ENCODE measurements around the gene ASB10.

The ASB10 gene

DNA sequence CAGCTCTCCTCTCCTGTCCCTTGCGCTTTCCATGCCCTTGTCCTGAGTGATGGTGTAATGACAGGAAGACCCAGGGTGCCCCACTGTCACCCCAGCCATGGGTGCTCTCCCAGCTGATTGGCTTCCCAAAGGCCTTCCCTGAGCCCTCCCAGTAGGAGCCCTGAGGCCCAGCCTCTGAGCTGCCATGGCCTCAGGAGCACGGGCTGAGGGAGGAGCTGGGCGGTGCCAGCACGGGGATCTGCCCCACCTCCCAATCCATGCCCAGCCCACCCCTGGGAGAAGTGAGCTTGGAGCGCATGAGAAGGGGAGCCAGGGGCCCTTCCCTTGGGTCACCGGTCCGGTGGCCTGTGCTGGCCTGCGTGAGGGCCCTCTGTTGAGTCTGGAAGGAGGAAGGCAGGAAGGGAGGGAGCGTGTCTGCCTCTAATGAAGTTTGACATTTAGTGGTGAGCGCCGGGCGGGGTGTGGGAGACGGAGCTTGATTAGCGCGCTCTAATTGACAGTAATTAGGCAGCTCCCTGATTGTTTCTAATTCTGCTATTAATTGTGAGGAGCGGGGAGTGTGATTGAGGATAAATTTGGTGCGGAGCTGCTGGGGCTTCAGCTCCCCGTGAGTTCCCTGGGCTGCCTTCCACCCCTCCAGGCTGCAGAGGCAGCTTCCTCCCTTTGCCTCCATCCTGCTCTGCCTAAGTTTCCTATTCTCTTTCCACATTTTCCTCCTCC, 47.8 kb downstream of the ASB10 start:
- H3K4me1 ChIP-seq (ENCODE audit: control insufficient read depth, insufficient read depth, low read length): no peaks in the 10 kb centered on the region
- H3K27me3 ChIP-seq (replicated peaks; ENCODE audit: control insufficient read depth, insufficient read depth, low read length): no peaks in the 10 kb centered on the region
- H3K9me3 ChIP-seq (ENCODE audit: control insufficient read depth, low read length): no peaks in the 10 kb centered on the region
- no peak for DNase-seq (ENCODE audit: low read depth)
- H3K9ac ChIP-seq (ENCODE audit: low read length): no peak overlapping the region
- H3K36me3 ChIP-seq (ENCODE audit: control insufficient read depth, insufficient read depth, low read length, severe bottlenecking): peaks cover 82% of the 10 kb centered on the region
- H3K4me3 ChIP-seq (ENCODE audit: low read length): no peak overlapping the region

DNA sequence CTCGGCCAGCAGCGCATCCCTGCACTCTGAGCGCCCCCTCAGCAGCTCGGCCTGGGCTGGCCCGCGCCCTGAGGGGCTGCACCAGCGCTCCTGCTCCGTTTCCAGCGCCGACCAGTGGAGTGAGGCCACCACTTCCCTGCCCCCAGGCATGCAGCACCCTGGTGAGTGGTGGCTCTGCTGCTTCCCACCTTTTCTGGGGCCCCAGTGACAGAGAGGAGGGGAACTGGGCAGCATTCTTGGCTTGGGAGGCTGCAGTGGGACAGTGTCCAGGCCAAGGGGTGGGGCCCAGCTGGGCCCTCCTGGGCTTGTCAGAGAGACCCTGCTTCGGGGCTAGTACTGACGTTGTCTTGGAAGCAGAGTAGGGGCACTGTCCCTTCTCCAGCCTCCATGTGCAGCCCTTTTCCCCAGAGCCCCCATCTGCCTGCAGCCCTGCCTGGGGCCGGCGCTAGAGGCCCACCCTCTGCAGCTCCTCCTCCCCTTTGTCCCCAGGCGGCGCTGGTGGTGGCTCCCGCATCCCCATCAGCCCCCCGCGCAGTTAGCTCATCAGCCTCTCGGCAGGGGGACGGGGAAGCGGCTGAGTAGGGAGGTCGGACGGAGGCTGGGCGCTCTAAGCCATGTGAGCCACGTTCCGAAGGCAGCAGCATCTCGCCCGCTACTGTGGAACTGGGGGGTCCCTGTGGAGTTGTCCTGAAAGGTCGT, 48.7 kb downstream of the ASB10 start:
- no peak overlapping the region for H3K4me3 ChIP-seq (ENCODE audit: low read length)
- H3K9ac ChIP-seq (ENCODE audit: low read length): no peak overlapping the region
- peaks cover 82% of the 10 kb centered on the region for H3K36me3 ChIP-seq (ENCODE audit: control insufficient read depth, insufficient read depth, low read length, severe bottlenecking)
- no peaks in the 10 kb centered on the region for H3K9me3 ChIP-seq (ENCODE audit: control insufficient read depth, low read length)
- H3K4me1 ChIP-seq (ENCODE audit: control insufficient read depth, insufficient read depth, low read length): no peaks in the 10 kb centered on the region
- DNase-seq (ENCODE audit: low read depth): no peak
- no peaks in the 10 kb centered on the region for H3K27me3 ChIP-seq (replicated peaks; ENCODE audit: control insufficient read depth, insufficient read depth, low read length)

DNA sequence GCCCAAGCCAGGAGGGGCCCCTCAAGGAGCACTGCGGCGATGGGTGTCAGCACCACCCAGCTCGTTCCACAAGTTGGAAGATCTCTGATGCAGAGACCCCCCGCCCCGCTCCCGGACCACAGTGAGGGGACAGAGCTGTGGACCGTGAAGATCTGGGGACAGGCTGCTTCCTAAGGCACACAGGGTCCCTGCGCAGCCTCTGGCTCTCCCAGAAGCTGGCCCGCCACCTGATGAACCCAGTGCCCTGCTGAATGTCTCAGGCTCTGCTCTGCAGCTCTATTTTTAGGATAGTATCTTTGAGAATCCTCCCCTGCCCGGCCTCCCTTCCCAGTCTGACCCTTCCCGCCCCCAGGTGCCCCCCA, 49.3 kb downstream of the ASB10 start:
- Histone ChIP-seq H3K4me3 (ENCODE audit: low read length) (no peak overlapping the region), H3K36me3 (ENCODE audit: control insufficient read depth, insufficient read depth, low read length, severe bottlenecking) (peaks cover 77% of the 10 kb centered on the region), H3K9ac (ENCODE audit: low read length) (no peak overlapping the region), H3K27me3 (replicated peaks; ENCODE audit: control insufficient read depth, insufficient read depth, low read length) (no peaks in the 10 kb centered on the region), H3K9me3 (ENCODE audit: control insufficient read depth, low read length) (no peaks in the 10 kb centered on the region), H3K4me1 (ENCODE audit: control insufficient read depth, insufficient read depth, low read length) (no peaks in the 10 kb centered on the region)
- DNase-seq (ENCODE audit: low read depth): no peak

DNA sequence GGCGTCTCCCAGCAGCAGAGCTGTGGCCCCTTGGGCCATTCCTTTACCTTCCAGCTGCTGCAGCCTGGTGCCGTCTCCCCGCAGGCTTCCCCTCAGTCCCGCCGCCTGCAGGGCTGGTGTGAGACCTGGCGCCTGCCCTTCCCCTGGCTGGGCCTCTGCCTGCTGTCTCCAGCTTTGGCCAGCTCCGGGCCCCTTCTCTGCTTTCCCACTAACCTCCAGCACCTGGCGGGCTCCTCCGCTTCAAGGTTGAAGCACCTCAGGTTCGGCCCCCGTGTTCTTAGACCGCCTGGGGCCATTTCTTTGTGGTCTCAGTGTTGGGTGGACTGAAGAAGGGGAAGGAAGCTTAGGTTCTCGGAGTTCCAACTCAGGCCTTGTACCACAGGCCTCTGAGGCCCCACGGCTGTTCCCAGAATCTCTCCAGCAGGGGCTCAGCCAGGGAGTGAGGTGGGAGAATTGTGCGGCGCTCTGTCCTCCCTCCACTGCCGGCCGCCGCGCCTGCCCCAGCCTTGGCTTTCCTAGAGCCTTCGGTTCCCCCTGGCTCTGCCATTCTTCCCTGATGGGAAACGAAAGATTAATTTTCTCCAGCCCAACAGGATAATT, 49.9 kb downstream of the ASB10 start:
- Histone ChIP-seq H3K4me3 (ENCODE audit: low read length) (no peak overlapping the region), H3K36me3 (ENCODE audit: control insufficient read depth, insufficient read depth, low read length, severe bottlenecking) (peaks cover 74% of the 10 kb centered on the region), H3K9ac (ENCODE audit: low read length) (no peak overlapping the region), H3K27me3 (replicated peaks; ENCODE audit: control insufficient read depth, insufficient read depth, low read length) (no peaks in the 10 kb centered on the region), H3K9me3 (ENCODE audit: control insufficient read depth, low read length) (no peaks in the 10 kb centered on the region), H3K4me1 (ENCODE audit: control insufficient read depth, insufficient read depth, low read length) (no peaks in the 10 kb centered on the region)
- no peak for DNase-seq (ENCODE audit: low read depth)

DNA sequence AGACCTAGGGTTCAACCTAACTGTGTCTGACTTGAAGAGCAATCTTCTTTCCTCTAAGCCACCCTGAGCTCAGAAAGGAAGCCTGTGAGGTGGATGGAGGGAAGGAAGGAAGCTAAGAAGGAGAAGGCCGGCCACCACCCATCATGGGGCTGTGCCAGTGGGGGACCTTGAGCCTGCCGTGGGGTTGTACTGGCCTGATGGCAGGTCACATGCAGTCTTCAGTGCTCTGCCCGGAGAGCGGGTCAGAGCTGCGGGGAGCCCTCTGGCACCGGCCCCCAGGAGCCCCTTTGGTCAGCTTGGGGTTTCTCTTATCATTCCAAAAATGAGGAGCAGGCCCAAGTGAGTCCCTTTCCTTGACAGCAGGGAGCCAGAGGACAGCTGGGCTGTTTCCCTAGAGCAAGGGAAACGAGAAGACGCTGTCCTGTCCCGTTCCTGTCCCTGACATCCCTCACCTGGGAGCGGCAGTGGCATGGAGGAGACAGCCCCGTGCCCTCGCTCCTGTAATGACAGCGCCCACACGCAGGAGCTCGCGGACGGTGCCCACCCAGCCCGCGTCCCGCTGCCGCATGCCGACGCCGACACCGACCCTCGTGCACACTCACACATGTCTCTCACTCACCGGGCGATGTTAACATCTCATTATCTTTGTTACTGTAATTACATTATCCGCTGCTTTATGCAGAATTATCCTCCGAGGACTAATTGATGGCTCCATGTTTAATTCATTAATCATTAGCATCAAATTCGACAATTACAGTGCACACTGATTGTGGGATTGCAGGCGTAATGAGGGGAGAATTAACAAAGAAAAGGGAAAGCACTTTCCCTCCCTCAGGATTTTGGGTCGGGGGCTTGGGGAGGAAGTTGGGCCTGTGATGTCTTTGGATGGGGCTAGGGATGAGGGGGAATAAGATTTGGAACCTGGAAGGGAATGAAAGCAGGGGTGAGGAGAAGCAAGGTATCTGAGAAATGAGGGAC, 50.9 kb downstream of the ASB10 start:
- no peak for DNase-seq (ENCODE audit: low read depth)
- peaks cover 71% of the 10 kb centered on the region for H3K36me3 ChIP-seq (ENCODE audit: control insufficient read depth, insufficient read depth, low read length, severe bottlenecking)
- no peaks in the 10 kb centered on the region for H3K27me3 ChIP-seq (replicated peaks; ENCODE audit: control insufficient read depth, insufficient read depth, low read length)
- no peak overlapping the region for H3K9ac ChIP-seq (ENCODE audit: low read length)
- H3K4me1 ChIP-seq (ENCODE audit: control insufficient read depth, insufficient read depth, low read length): no peaks in the 10 kb centered on the region
- no peak overlapping the region for H3K4me3 ChIP-seq (ENCODE audit: low read length)
- no peaks in the 10 kb centered on the region for H3K9me3 ChIP-seq (ENCODE audit: control insufficient read depth, low read length)

DNA sequence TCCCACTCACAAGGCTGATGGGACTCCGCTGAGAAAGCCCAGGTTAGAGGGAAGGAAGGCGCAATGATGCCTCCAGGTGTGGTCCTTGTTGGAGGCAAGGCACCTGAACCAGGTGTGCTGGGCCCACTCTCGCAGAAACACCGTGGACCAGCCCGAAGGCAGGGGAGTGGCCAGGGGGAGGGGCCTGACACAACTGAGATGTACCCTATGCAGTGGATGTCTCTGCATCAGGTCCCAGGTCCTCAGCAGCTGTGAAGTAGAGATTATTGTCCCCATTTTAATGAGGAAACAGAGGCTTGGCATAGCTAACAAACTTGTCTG, 51.6 kb downstream of the ASB10 start:
- H3K9me3 ChIP-seq (ENCODE audit: control insufficient read depth, low read length): no peaks in the 10 kb centered on the region
- H3K4me3 ChIP-seq (ENCODE audit: low read length): no peak overlapping the region
- H3K4me1 ChIP-seq (ENCODE audit: control insufficient read depth, insufficient read depth, low read length): no peaks in the 10 kb centered on the region
- H3K36me3 ChIP-seq (ENCODE audit: control insufficient read depth, insufficient read depth, low read length, severe bottlenecking): peaks cover 69% of the 10 kb centered on the region
- no peak overlapping the region for H3K9ac ChIP-seq (ENCODE audit: low read length)
- no peak for DNase-seq (ENCODE audit: low read depth)
- no peaks in the 10 kb centered on the region for H3K27me3 ChIP-seq (replicated peaks; ENCODE audit: control insufficient read depth, insufficient read depth, low read length)

DNA sequence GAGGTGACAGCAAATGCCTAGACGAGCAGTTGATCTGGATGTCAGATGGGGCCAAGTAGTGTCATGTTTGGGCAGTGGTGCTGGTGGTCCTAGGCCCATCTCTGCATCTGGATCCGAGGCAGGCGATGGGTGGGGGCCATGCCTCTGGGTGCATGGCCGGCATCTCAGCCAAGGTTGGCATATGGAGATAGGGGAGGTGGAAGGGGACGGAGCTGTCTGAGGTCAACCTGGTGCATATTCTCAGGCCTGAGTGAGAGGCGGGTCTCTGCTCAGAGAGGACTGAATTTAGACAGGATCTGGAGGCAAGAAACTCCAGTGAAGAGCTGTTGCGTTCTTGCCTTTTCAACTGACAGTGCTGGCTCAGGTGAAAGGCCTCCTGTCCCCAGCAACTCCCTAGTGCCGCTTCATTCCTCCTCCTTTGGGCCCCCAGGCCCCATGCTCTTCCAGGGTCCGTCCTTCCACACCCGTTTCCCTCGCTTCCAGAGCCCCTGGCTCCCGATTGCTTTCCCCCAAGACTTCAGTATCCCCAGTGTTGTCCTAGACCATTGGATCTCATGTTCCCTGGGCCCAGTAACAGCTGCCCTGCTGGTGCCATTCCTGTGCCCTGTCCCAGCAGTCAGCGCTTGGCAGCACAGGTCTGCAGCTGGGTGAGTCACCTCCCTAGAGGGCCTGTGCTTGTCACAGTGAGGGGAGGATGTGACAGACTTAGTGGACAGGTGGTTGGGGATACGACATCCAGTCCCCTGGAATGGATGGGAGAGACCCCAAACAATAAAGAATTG, 52.1 kb downstream of the ASB10 start:
- H3K4me1 ChIP-seq (ENCODE audit: control insufficient read depth, insufficient read depth, low read length): no peaks in the 10 kb centered on the region
- no peak for DNase-seq (ENCODE audit: low read depth)
- no peak overlapping the region for H3K4me3 ChIP-seq (ENCODE audit: low read length)
- H3K9me3 ChIP-seq (ENCODE audit: control insufficient read depth, low read length): no peaks in the 10 kb centered on the region
- peaks cover 69% of the 10 kb centered on the region for H3K36me3 ChIP-seq (ENCODE audit: control insufficient read depth, insufficient read depth, low read length, severe bottlenecking)
- H3K27me3 ChIP-seq (replicated peaks; ENCODE audit: control insufficient read depth, insufficient read depth, low read length): no peaks in the 10 kb centered on the region
- no peak overlapping the region for H3K9ac ChIP-seq (ENCODE audit: low read length)

DNA sequence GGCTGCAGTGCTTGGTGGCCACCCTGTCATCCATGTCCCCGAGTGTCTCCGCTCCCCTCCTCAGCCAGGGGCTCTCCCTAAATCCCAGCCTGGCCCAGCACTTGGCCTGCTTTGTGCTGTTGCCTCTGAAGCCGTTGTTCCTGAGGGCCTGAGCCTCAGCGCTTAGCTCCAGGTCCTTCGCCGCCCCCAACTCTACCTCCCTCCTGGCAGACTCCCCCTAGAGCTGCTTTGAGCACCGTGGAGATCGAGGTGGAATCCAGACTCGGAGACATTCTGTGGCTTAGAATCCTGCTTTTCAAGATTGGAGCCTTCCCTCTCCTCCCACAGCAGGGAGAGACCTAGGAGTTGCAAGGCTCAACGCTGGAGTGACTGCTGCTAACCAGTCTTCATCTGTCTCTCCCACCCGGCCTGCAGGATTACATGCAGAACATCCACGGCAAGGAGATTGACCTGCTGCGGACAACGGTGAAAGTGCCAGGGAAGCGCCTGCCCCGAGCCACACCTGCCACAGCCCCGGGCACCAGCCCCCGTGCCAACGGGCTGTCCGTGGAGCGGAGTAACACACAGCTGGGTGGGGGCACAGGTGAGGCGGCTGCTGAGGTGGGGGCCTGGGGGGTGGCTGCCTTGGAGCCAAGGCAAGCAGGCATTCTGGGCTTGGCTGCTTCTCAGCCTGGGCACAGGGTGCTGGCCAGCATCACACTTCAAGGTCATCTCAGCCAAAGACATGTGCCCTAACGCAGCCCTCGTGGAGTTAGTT, 52.9 kb downstream of the ASB10 start:
- Histone ChIP-seq H3K9ac (ENCODE audit: low read length) (no peak overlapping the region), H3K4me3 (ENCODE audit: low read length) (no peak overlapping the region), H3K36me3 (ENCODE audit: control insufficient read depth, insufficient read depth, low read length, severe bottlenecking) (peaks cover 73% of the 10 kb centered on the region), H3K4me1 (ENCODE audit: control insufficient read depth, insufficient read depth, low read length) (no peaks in the 10 kb centered on the region), H3K27me3 (replicated peaks; ENCODE audit: control insufficient read depth, insufficient read depth, low read length) (no peaks in the 10 kb centered on the region), H3K9me3 (ENCODE audit: control insufficient read depth, low read length) (no peaks in the 10 kb centered on the region)
- no peak for DNase-seq (ENCODE audit: low read depth)

DNA sequence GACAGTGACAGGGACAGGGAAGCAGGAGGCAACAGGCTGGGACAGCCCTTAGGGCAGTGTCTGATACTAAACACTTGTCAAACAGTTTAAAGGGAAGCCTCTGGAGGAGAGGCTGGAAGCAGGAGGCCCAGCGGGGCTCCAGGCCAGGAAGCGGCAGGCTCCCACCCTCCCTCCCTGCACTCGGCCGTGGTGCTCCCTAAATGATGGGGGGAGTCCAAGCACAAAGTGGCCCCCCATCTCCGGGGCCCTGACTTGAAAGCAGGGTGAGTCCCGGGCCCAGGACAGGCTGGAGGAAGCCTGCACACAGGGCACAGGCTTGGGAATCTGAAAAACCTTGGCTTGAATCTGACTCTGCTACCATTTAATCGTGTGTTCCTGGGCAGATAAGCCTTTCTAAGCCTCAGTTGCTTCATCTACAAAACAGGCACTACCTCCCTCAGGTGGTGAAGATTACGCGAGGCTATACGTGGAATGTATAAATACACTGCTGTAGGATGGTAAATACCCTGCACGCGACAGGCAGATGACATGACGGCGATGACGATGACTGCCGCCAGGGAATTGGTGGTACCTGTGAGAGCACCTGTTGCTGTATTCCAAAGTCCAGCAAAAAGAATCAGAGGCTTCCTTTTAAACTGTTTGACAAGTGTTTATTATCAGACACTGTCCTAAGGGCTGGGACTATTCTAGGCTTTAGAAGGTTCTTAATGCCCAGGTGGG, 53.6 kb downstream of the ASB10 start:
- no peak for DNase-seq (ENCODE audit: low read depth)
- H3K27me3 ChIP-seq (replicated peaks; ENCODE audit: control insufficient read depth, insufficient read depth, low read length): no peaks in the 10 kb centered on the region
- H3K36me3 ChIP-seq (ENCODE audit: control insufficient read depth, insufficient read depth, low read length, severe bottlenecking): peaks cover 74% of the 10 kb centered on the region
- no peaks in the 10 kb centered on the region for H3K9me3 ChIP-seq (ENCODE audit: control insufficient read depth, low read length)
- no peak overlapping the region for H3K9ac ChIP-seq (ENCODE audit: low read length)
- no peaks in the 10 kb centered on the region for H3K4me1 ChIP-seq (ENCODE audit: control insufficient read depth, insufficient read depth, low read length)
- H3K4me3 ChIP-seq (ENCODE audit: low read length): no peak overlapping the region

All from adipocyte (in vitro differentiated cells).